ENCODE data around the gene DGCR8. TPM values are rescaled to one million over a fixed set of nuclear protein-coding genes. Genes with fewer than 3 reads are reported as not detected.

The DGCR8 gene
- total and polyA plus RNA-seq, 11 donors = 8.8 to 22.1 (median 13.0) TPM

DNA sequence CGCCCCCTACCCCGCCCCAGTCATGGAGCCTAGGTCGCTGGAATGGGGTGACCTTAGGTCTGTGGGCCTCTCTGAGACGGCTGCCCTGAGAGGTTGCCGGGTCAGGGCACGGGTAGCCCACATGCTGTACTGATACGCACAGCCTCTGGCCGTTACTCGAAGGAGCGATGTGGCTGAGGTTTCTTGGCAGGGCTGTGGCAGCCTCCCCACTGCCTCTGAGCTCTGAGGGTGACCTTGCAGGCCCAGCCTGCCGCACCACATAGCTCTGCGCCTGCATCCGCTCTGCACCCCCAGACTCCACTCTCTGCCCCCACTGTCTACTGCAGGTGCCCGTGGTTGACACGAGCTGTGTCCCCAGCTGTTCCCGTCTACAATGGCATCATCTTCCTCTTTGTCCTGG lies 58.8 kb downstream of the DGCR8 start:
- TF ChIP-seq POLR2A (IDR thresholded peaks at IDR 0.05) = no peak
- TF ChIP-seq, protein P1, sequence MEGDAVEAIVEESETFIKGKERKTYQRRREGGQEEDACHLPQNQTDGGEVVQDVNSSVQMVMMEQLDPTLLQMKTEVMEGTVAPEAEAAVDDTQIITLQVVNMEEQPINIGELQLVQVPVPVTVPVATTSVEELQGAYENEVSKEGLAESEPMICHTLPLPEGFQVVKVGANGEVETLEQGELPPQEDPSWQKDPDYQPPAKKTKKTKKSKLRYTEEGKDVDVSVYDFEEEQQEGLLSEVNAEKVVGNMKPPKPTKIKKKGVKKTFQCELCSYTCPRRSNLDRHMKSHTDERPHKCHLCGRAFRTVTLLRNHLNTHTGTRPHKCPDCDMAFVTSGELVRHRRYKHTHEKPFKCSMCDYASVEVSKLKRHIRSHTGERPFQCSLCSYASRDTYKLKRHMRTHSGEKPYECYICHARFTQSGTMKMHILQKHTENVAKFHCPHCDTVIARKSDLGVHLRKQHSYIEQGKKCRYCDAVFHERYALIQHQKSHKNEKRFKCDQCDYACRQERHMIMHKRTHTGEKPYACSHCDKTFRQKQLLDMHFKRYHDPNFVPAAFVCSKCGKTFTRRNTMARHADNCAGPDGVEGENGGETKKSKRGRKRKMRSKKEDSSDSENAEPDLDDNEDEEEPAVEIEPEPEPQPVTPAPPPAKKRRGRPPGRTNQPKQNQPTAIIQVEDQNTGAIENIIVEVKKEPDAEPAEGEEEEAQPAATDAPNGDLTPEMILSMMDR (IDR thresholded peaks at IDR 0.05) = no peak
- Histone ChIP-seq H3K4me3 (no peak overlapping the region), H3K4me1 (peaks cover 19 to 52% (median 48%) of the 10 kb centered on the region in 12 donors), H3K27me3 (no peaks in the 10 kb centered on the region), H3K36me3 (peaks cover 0 to 39% (median 11%) of the 10 kb centered on the region in 9 donors), H3K27ac (peak overlapping the region in 6 of 12 donors; percentile 4 to 79 (median 36)), H3K9me3 (no peaks in the 10 kb centered on the region)
- ATAC-seq = peak in 3 of 4 donors; percentile 1 to 25 (median 10)
- 78 to 86% (median 81%) methylated on average over 16 of the region's 16 CpGs for WGBS, 4 donors
- DNase-seq = peak in 1 of 5 donors; percentile 49
- intact Hi-C loops (cut with DNase I) = no loop called here

DNA sequence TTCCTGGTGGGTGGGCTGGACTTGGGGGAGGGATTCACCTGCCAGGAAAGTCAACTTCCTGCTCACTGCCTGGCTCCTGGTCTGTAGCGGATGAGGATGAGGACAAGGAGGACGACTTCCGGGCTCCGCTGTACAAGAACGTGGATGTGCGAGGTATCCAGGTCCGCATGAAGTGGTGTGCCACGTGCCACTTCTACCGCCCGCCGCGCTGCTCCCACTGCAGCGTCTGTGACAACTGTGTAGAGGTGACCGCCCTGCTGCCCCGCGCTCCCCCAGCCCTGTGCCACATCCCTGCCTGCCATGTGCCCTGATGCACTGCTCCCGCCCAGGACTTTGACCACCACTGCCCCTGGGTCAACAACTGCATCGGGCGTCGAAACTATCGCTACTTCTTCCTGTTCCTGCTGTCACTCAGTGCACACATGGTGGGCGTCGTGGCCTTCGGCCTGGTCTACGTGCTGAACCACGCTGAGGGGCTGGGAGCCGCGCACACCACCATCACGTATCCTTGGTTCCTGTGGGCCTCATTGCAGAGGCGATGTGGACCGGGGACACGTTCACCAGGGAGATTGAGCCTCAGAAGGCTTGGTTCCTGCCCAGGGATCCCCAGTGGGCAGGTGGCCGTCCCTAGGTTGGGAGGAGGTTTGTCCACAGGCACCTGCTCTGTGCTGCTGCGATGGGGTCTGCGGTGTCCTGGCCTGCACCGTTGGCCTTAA lies 59.5 kb downstream of the DGCR8 start:
- peak in 1 of 5 donors; percentile 60 for DNase-seq
- Histone ChIP-seq H3K36me3 (peaks cover 0 to 43% (median 12%) of the 10 kb centered on the region in 9 donors), H3K27ac (peak overlapping the region in 1 of 12 donors; percentile 34)

DNA sequence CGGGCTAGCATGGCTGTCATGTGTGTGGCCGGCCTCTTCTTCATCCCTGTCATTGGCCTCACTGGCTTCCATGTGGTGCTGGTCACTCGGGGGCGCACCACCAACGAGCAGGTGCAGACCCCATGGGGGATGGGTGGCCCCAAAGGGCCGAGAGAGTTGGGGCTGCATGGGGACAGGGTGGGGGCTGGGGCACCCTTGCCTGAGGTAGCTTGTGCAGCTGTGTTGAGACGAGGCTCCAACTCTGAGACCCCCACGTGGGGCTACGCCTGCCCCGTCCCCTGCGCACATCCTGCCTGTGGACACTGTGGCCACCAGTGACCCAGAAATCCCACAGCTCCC lies 60.0 kb downstream of the DGCR8 start:
- H3K36me3 ChIP-seq = peaks cover 0 to 45% (median 12%) of the 10 kb centered on the region in 9 donors
- no peaks in the 10 kb centered on the region for H3K9me3 ChIP-seq
- intact Hi-C loops (cut with DNase I) = no loop called here
- no peak for TF ChIP-seq POLR2A (IDR thresholded peaks at IDR 0.05)
- H3K27ac ChIP-seq = no peak overlapping the region
- H3K4me3 ChIP-seq = no peak overlapping the region
- H3K27me3 ChIP-seq = no peaks in the 10 kb centered on the region
- DNase-seq (no peak), ATAC-seq (no peak)
- 91 to 95% (median 93%) methylated on average over 6 to 11 of the region's 11 CpGs for WGBS, 4 donors
- peaks cover 19 to 40% (median 37%) of the 10 kb centered on the region in 12 donors for H3K4me1 ChIP-seq

More for the DNA sequence above, 59.5 kb downstream of the DGCR8 start:
- Histone ChIP-seq H3K27me3 (no peaks in the 10 kb centered on the region), H3K9me3 (no peaks in the 10 kb centered on the region), H3K4me3 (no peak overlapping the region), H3K4me1 (peaks cover 19 to 45% (median 41%) of the 10 kb centered on the region in 12 donors)
- intact Hi-C loops (cut with DNase I) = no loop called here
- WGBS, 4 donors = 93 to 98% (median 96%) methylated on average over 24 to 36 of the region's 36 CpGs
- ATAC-seq = no peak
- no peak for TF ChIP-seq POLR2A (IDR thresholded peaks at IDR 0.05)

DNA sequence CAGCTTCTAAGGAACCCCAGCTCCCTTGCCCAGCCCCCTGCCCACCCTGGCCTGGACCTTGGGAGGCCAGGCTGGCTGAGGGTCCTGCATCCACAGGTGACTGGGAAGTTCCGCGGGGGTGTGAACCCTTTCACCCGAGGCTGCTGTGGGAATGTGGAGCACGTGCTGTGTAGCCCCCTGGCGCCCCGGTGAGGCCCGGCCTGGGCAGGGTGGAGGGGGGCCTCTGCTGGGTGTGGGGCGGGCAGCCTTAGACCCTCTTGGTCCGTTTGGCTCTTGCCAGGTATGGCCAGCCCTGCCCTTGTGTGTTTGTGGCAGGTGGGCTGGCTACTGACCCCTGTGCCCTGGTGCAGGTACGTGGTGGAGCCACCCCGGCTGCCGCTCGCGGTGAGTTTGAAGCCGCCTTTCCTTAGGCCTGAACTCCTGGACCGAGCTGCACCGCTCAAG lies 60.5 kb downstream of the DGCR8 start:
- WGBS, 4 donors = 94 to 100% (median 94%) methylated on average over 1 to 17 of the region's 17 CpGs; no CpG with 5 or more reads in 1 of the 4 donors
- Histone ChIP-seq H3K9me3 (no peaks in the 10 kb centered on the region), H3K4me3 (no peak overlapping the region), H3K27me3 (no peaks in the 10 kb centered on the region), H3K36me3 (peaks cover 0 to 50% (median 12%) of the 10 kb centered on the region in 9 donors), H3K27ac (no peak overlapping the region), H3K4me1 (peaks cover 16 to 35% (median 32%) of the 10 kb centered on the region in 12 donors)
- intact Hi-C loops (cut with DNase I) = no loop called here
- no peak for TF ChIP-seq POLR2A (IDR thresholded peaks at IDR 0.05)
- TF ChIP-seq, protein P1 (IDR thresholded peaks at IDR 0.05) = no peak
- no peak for ATAC-seq
- DNase-seq = peak in 1 of 5 donors; percentile 61

DNA sequence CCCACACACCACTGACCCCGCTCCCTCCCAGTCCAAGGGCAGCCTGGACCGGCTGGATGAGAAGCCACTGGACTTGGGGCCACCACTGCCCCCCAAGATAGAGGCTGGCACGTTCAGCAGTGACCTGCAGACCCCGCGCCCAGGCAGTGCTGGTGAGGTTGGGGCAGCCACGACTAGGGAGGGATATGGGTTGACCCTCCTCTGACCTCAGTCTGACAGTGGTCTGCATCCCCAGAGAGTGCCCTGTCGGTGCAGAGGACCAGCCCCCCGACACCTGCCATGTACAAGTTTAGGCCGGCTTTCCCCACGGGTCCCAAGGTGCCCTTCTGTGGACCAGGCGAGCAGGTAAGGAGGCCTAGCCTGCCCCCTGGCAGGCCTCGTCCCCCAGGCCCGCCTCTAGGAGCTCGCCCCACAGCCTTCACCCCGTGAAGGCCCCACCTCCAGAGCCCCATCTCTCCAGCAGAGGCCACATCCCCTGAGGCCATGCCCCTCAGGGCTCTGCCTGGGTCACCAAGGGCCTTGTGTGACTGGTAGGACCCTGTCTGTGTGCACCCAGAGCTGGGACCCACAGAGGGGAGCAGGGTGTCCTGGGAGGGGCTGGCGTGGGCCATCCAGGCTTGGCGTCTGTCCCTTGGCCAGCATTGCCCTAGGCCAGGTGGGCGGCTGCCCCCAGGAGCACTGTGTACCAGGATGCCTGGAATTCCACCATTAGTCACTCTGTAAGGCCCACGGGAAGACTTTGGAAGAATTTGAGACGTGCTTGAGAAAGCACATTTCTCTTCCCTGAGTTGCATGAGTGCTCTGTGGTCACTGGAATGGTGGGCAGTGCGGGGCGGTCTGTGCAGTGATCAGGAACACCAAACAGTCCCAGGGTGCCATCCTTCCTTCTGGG lies 61.4 kb downstream of the DGCR8 start:
- ATAC-seq (no peak), DNase-seq (peak in 1 of 5 donors; percentile 52)
- no peaks in the 10 kb centered on the region for H3K27me3 ChIP-seq
- TF ChIP-seq, protein P1 (IDR thresholded peaks at IDR 0.05) = no peak
- no peak for TF ChIP-seq POLR2A (IDR thresholded peaks at IDR 0.05)
- no peaks in the 10 kb centered on the region for H3K9me3 ChIP-seq
- no peak overlapping the region for H3K4me3 ChIP-seq
- peaks cover 13 to 26% (median 23%) of the 10 kb centered on the region in 12 donors for H3K4me1 ChIP-seq
- intact Hi-C loops (cut with DNase I) = no loop called here
- no peak overlapping the region for H3K27ac ChIP-seq
- 86 to 89% (median 89%) methylated on average over 11 to 22 of the region's 22 CpGs for WGBS, 4 donors
- H3K36me3 ChIP-seq = peaks cover 0 to 55% (median 12%) of the 10 kb centered on the region in 9 donors
